Smooth muscle cell (in vitro differentiated cells): ENCODE results near the gene SLC39A1. TPM values are rescaled to one million over a fixed set of nuclear protein-coding genes. Genes with fewer than 3 reads are reported as not detected.

Experiments
- DNase-seq: peaks from one replicate; lab custom pipeline; 2025; ENCODE audit not compliant: unreplicated experiment; lab: John Stamatoyannopoulos, UW
- H2AFZ ChIP-seq: fragments of 200-600 bp; sonication (generic); 2 replicates; pipeline ENCODE4 v1.6.0; 2016; ENCODE audit warnings: antibody characterized with exemption, low read depth, mild to moderate bottlenecking
- H3F3A ChIP-seq: fragments of 200-600 bp; sonication (generic); 2 replicates; pipeline ENCODE4 v1.6.0; 2017; ENCODE audit warnings: antibody characterized with exemption, low read depth
- H3K27ac ChIP-seq: fragments of 200-600 bp; sonication (generic); 2 replicates; pipeline ENCODE4 v1.5.1; 2016; ENCODE audit warnings: low read depth, mild to moderate bottlenecking
- H3K27me3 ChIP-seq: fragments of 200-600 bp; sonication (generic); 2 replicates; pipeline ENCODE4 v1.6.1; 2016; ENCODE audit warnings: low read depth, mild to moderate bottlenecking
- H3K36me3 ChIP-seq: fragments of 200-600 bp; sonication (generic); 2 replicates; pipeline ENCODE4 v1.5.1; 2016; ENCODE audit warnings: low read depth
- H3K4me1 ChIP-seq: fragments of 200-600 bp; sonication (generic); 2 replicates; pipeline ENCODE4 v1.5.1; 2016; ENCODE audit warnings: low read depth
- H3K4me2 ChIP-seq: fragments of 200-600 bp; sonication (generic); 2 replicates; pipeline ENCODE4 v1.6.0; 2016; ENCODE audit warnings: mild to moderate bottlenecking
- H3K4me3 ChIP-seq: fragments of 200-600 bp; sonication (generic); 2 replicates; pipeline ENCODE4 v1.5.1; 2016; ENCODE audit warnings: mild to moderate bottlenecking
- H3K79me2 ChIP-seq: fragments of 200-600 bp; sonication (generic); 2 replicates; pipeline ENCODE4 v1.6.0; 2016; ENCODE audit warnings: low read depth, mild to moderate bottlenecking
- H3K9ac ChIP-seq: fragments of 200-600 bp; sonication (generic); 2 replicates; pipeline ENCODE4 v1.6.0; 2016; ENCODE audit warnings: low read depth
- H3K9me3 ChIP-seq: fragments of 200-600 bp; sonication (generic); replicated peaks from 2 replicates; pipeline ENCODE4 v1.5.1; 2016; ENCODE audit warnings: low read depth
- H4K20me1 ChIP-seq: fragments of 200-600 bp; sonication (generic); 2 replicates; pipeline ENCODE4 v1.6.0; 2016; ENCODE audit warnings: low read depth
- CTCF ChIP-seq: fragments of 200-600 bp; sonication (generic); IDR thresholded peaks from 2 replicates; pipeline ENCODE4 v1.5.1; 2017; ENCODE audit warnings: borderline replicate concordance, mild to moderate bottlenecking, antibody characterized with exemption; ENCODE audit not compliant: insufficient read depth, poor library complexity, severe bottlenecking
- WGBS: methylation state at CpG from one replicate; pipeline ENCODE4 v1.1.7; 2016; ENCODE audit warnings: low lambda C conversion rate; 5-methylcytosine and 5-hydroxymethylcytosine counted together
- polyA plus RNA-seq: library from polyadenylated mRNA; unstranded; fragments of >200 nt; fragmentation: Nextera tagmentation; extraction: Ambion mirVana; gene quantifications from 2 replicates; pipeline ENCODE4 v1.2.1, GENCODE V29; 2016
- total RNA-seq: library from RNA; depleted of rRNA; stranded (reverse); fragments of >200 nt; gene quantifications from 2 replicates; pipeline ENCODE4 v1.2.3, GENCODE V29; 2014

SLC39A1 gene
- total and polyA plus RNA-seq, 2 experiments from 2014 or later: 104 to 143 TPM

DNA sequence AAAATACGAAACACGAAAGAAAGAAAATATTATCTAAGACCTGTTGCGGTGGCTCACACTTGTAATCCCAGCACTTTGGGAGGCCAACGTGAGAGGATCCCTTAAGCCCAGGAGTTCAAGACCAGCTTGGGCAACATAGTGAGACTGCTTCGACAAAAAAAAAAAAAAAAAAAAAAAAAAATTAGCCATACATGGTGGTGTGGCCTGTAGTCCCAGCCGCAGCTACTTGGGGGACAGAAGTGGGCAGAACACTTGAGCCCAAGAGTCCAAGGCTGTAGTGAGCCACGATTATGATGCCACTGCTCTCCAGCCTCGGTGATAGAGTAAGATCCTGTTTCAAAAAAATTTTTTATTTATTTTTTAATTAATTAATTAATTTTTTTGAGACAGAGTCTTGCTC, 24.3 kb upstream of the SLC39A1 start:
- Histone ChIP-seq H2AFZ (no peak overlapping the region), H3K79me2 (peaks cover 29% of the 10 kb centered on the region), H3K4me3 (no peak overlapping the region), H3K9ac (no peak overlapping the region), H3K27ac (no peak overlapping the region), H3K4me2 (no peak overlapping the region), H3K9me3 (no peaks in the 10 kb centered on the region), H4K20me1 (peaks cover 21% of the 10 kb centered on the region), H3K4me1 (peaks cover 25% of the 10 kb centered on the region), H3K36me3 (no peaks in the 10 kb centered on the region), H3F3A (peaks cover 4% of the 10 kb centered on the region), H3K27me3 (no peaks in the 10 kb centered on the region)
- DNase-seq: no peak
- 93% methylated on average over 8 of the region's 8 CpGs for WGBS
- no peak for TF ChIP-seq CTCF

DNA sequence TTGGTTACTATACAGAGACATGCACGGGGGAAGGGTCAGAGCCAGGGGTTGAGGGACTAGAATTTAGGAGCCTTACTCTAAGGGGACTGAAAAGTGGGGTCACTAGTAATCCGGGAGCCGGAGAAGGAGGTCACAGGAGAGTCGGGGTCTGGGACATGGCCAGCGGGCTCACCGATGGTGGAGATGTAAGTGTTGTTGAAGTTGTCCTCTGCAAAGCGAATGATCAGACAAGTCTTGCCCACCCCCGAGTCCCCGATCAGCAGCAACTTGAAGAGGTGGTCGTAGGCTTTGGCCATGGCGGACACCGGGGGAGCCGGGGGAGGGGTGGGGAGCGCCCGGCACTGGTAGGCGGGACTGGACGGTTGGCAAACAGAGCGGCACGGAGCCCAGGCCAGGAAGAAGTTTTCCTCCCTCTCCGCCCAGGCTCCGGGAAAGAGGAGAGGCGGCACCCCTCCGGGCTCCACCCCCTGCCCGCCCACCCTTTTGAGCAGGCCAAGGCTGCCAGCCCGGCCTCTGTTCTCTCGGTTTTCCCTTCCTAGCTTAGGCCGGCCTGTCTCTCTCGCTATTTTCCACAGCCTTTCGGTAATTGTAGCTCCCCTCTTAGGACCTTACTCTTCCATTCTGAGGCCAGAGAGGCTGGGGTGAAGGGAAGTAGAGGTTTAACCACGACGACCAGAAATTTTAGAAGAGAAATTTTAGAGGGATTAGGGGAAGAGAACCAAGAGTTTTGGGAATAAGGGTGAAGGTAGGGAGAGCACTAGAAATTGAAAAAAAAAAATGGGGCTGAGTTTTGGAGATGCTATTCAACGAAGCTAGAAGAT, 22.8 kb upstream of the SLC39A1 start, which contains the start of gene RAB13:
Gene RAB13 (minus strand): TSS at position 399 of the 821 bp plus-strand sequence. CDS start 103 bp downstream, at position 296.
- DNase-seq: peak; percentile 69
- Histone ChIP-seq H3K79me2 (peaks cover 19% of the 10 kb centered on the region), H3K4me1 (peaks cover 14% of the 10 kb centered on the region), H3K9ac (peak within 1 kb of the TSS; percentile 68), H2AFZ (peak within 1 kb of the TSS; percentile 87), H3K27me3 (no peaks in the 10 kb centered on the region), H3K27ac (peak within 1 kb of the TSS; percentile 75), H3K4me2 (peak within 1 kb of the TSS; percentile 87), H3K9me3 (no peaks in the 10 kb centered on the region), H3K36me3 (no peaks in the 10 kb centered on the region), H3K4me3 (peak within 1 kb of the TSS; percentile 61), H4K20me1 (peaks cover 6% of the 10 kb centered on the region), H3F3A (no peaks in the 10 kb centered on the region)
- TF ChIP-seq CTCF: no peak
- WGBS: 1% methylated on average over 26 of the region's 32 CpGs

- Histone ChIP-seq H3K79me2 (peaks cover 13% of the 10 kb centered on the region), H3K4me2 (peak overlapping the region; percentile 87), H3K9ac (peak overlapping the region; percentile 66), H4K20me1 (peaks cover 4% of the 10 kb centered on the region), H3K4me3 (peak overlapping the region; percentile 61), H3F3A (no peaks in the 10 kb centered on the region), H3K27ac (peak overlapping the region; percentile 75), H3K4me1 (peaks cover 14% of the 10 kb centered on the region), H3K36me3 (no peaks in the 10 kb centered on the region), H3K27me3 (no peaks in the 10 kb centered on the region), H2AFZ (peak overlapping the region; percentile 54), H3K9me3 (no peaks in the 10 kb centered on the region)
- peak; percentile 36 for DNase-seq
- no peak for TF ChIP-seq CTCF
- 3% methylated on average over 7 of the region's 7 CpGs for WGBS
These were observed 22.1 kb upstream of the SLC39A1 start for GRCh38 chr1:153985341-153985912.
